ENCODE results near the gene UVRAG.

The UVRAG gene

GRCh38 chr11:76175783-76176182 lies 360.8 kb downstream of the UVRAG start:
- in situ Hi-C loops (cut with MboI; ENCODE audit: low sequenced_read_pairs): no loop called here

- in situ Hi-C loops (cut with MboI; ENCODE audit: low sequenced_read_pairs): no loop called here
Measured at GRCh38 chr11:76176463-76176862, 361.5 kb downstream of the UVRAG start.

GRCh38 chr11:76177250-76177686 lies 362.3 kb downstream of the UVRAG start:
- in situ Hi-C loops (cut with MboI; ENCODE audit: low sequenced_read_pairs): no loop called here

GRCh38 chr11:76179147-76179546 lies 364.1 kb downstream of the UVRAG start:
- in situ Hi-C loops (cut with MboI; ENCODE audit: low sequenced_read_pairs): no loop called here

DNA sequence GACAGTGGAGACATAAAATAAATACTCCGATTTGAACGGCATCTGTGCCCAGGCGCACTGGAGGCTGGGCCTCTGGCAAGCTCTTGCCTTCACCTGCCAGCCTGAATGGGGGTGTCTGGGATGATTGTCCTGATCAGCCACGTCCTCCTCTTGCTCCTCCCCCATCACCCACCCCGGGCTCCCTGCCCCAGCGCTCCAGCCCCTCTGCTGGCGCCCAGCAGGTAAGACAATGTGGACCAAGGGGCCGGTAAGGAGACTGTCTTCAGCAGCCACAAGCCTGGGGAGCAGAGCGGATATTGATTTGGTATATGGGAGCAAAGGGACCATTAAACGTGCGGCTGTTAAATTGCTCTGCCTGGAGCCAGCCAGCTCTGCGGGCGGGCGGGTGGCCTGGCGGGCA lies 366.4 kb downstream of the UVRAG start:
- in situ Hi-C loops (cut with MboI; ENCODE audit: low sequenced_read_pairs): no loop called here

GRCh38 chr11:76184551-76184993 lies 369.6 kb downstream of the UVRAG start:
- in situ Hi-C loops (cut with MboI; ENCODE audit: low sequenced_read_pairs): no loop called here

DNA sequence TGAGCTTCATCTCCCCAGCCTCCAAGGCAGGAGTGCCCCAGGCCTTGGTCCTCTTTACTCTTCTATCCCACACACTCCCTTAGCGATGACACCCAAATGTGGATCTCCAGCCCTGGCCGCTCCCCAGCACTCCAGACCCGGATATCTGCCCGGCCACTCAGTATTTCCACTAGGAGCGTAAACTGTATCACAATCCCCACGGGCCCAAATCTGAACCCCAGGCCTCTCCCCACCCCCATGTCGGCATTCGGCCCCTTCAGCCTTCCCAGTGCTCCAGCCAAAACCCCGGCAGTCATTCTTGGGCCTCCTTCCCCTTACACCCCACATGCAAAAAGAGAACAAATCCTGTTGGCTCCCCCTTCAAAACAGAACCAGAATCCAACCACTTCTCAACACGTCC lies 370.5 kb downstream of the UVRAG start:
- in situ Hi-C loops (cut with MboI; ENCODE audit: low sequenced_read_pairs): no loop called here

DNA sequence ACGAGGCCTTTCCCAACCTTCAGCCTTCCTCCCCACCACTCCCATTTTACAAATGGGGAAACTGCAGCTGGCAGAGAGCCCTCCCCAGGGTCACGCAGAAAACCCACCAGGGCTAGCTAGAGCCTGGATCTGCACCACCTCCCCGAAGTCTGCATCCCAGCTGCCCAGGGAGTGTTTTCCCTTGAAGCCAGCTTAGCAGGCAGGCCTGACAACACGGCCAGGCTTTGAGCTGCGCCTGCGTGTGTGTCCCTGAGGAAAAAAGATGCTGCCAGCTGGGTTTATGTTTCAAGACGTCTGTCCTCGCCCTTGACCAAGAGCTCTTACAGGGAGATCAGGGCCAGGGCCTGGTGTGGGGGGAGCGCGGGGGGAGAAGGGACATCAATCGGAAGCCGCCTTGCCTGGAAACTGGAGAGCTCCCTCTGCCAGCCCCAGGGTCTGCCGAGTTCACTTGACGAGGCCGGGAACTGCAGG lies 371.0 kb downstream of the UVRAG start:
- in situ Hi-C loops (cut with MboI; ENCODE audit: low sequenced_read_pairs): no loop called here

DNA sequence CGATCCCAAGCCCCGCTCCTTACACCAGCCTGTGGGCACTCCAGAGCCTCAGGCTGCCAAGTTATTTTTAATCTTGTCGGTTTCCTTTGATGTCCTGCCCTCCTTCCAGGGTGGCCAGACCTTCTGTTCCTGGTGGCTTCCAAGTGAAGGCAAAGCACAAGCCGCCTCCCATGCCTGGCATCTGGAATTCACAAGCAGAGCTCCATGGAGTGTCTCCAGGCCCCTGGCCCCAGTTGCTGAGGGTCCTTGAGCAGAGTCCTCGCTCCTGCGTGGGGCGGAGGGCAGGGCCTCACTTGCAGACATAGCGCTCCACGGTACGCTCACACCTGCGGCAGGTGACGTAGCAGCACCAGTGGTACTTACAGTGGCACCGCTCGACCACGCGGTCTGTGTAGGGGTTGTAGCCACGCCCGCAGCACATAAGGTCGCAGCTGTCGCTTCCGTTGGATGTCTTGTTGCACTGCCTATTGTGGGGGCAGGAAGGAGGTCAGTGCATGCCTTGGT lies 371.8 kb downstream of the UVRAG start:
- in situ Hi-C loops (cut with MboI; ENCODE audit: low sequenced_read_pairs): no loop called here

DNA sequence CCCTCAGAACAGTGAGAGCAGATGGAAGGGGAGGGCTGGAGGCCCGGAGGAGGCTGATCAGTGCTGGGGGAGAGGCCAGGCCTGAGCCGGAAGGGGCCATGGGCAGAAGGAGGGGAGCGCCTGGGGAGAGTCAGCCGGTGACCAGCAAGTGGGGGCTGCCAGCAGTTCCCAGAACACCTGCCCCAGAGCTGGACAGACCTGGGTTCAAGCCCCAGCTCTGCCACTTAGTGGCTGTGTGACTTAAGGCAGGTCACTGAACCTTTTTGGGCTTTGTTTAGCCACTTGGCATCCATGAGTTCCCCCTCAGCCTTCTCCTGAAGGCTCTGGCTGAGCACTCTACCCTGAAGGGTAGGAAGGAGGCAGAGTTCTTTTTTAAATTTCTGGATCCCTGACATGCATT lies 373.9 kb downstream of the UVRAG start:
- in situ Hi-C loops (cut with MboI; ENCODE audit: low sequenced_read_pairs): no loop called here

DNA sequence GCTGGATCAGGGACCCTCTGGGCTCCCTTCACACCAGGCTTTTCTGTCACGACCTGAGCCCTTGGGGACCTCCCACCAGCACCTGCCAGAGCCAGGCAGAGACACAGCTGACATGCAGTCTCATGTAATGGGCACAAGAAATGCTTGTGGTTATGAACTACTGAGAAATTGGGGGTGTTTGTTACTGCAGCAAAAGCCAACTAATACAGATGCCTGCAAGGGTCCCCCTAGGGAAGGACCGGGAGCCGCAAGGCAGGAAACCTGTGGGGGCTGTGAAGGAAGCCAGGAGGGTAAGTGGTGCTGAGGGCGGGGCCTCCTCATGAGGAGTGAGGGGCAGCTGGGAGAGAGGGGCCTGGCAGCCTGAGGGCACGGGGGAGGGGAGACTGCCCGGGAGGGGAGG lies 374.7 kb downstream of the UVRAG start:
- in situ Hi-C loops (cut with MboI; ENCODE audit: low sequenced_read_pairs): no loop called here

DNA sequence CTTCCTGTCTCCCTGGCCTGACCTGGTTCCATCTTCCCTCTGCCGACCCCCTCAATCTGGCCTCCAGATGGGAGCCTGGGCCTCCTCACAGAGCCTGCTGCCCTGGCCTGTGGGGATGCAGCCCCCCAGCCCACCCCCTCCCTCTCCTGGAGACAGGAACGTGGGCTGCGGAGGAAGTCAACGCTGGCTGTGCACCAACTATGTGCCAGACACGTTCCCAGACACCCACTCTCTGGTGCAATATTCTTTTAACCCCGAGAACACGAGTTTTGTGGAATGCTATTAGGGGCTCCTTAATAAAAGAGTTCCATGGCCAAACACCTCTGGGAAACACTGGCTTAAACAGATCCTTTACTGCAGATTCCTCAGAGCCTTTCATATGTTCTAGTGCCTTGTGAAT lies 375.4 kb downstream of the UVRAG start:
- in situ Hi-C loops (cut with MboI; ENCODE audit: low sequenced_read_pairs): no loop called here

All from HL-60/S4 (cell line).